NCI-H524 treated with DMSO at 0.1 percent for 48 hours (cell line): ENCODE measurements around the gene KCNK18.
"Not testable (repeated sequence)": the region's sequence is repeated elsewhere in the genome, so short reads cannot be mapped to it uniquely, and the experiment has no call there.

Experiments
- DNase-seq: peaks from one replicate; lab custom pipeline; 2025; lab: John Stamatoyannopoulos, UW

Gene KCNK18

DNA sequence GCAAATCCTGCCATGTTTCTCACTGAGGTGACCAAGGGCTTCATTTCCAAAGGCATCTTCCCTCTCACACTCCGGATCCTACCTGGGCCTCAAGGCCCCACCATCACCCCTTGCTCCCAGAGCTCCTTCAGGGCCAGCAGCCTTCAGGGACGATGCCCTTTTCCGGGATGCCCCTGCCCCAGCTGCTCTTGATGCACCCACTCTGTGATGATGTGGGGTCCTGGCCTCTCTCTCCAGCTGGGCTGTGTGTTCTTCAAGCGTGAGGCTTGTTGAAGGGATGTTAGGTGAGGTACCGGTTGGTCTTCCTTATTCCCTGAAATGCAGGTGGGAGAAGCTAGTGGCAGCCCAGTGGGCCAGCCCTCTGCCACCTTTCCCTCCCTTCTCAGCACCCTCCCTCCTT, 25.3 kb downstream of the KCNK18 start:
- no peak for DNase-seq

DNA sequence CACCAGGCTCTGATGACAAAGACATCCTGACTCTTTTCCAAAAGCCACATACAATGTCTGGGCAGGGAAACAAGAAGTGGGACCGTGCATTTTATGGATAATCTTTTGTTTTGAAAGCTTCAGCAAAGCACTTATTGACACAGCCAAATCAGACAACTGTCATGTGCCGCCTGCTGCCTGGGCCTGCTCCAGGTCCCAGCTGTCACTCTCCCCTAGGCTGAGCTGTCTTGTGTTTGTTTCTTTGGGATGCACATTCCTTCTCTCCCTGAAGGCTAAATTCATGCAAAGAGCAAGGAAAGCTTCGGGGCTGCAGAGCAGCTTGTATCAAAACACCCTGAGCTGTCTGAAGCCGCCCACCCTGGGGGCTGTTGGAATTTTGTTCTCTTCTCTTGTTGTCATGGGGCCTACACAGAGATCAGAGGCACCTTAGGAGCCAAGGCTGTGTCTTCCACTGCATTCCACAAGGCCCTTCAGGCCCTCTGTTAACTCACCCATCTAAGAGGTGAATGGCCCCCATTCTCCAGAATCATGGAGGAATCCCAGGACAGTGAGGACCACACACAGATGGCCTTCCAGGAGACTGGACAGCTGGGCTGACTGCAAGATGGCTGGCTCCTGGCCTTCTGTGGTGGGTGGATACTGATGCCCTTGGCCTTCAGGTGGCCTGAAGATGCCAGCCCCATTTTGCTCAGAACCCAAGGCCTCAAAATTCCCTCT, 25.8 kb downstream of the KCNK18 start:
- no peak for DNase-seq

DNA sequence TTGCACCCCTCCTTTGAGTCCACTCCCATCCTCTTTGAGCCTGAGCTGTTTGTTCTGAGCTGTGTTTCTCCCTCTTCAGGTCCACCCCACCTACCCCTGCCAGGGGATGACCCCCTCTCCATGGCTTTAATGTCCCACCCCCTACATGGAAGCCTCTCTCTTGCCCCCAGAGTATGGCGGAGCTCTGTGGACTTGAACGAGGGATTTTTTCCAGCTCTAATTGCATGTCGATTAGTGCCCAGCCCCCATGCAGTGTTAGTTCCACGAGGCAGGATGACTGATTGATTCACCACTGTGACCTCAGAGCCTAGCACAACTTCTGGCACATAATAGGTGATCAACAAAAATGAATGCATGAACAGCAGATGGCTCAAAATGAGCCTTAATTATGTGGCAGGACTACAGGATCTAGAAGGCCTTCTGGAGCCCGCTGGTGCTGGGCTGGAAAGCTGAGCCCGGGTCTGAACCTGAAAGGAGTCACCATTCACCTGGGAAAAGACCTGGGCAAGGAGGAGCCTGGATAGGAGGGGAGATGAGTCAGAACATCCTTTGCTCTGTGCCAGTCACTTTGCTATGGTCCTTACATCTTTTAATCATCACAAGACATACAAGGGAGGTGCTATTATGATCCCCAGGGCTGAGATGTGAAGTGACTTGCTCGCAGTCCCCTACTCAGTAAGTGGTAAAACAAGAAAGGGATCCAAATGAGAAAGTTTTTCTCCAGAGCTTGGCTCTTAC, 26.6 kb downstream of the KCNK18 start:
- no peak for DNase-seq

DNA sequence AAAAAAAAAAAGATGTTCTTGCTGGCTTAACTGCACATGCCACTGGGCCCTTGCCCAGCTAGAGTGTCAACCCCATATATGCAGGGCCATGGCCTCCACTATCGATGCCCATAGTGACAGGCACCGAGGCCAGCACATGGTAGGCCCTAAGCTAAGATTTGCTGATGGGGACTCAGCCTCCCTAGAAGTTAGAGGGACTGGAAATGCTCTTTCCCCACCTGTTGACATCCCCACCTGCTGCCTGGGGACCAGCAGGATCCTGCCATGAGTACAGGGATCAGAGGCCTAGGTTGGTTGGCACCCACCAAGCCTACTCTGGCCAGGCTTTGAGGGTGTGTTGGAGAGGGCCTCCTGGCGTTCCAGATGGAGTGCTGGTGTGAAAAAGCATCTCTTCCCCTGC, 27.6 kb downstream of the KCNK18 start:
- no peak for DNase-seq

DNA sequence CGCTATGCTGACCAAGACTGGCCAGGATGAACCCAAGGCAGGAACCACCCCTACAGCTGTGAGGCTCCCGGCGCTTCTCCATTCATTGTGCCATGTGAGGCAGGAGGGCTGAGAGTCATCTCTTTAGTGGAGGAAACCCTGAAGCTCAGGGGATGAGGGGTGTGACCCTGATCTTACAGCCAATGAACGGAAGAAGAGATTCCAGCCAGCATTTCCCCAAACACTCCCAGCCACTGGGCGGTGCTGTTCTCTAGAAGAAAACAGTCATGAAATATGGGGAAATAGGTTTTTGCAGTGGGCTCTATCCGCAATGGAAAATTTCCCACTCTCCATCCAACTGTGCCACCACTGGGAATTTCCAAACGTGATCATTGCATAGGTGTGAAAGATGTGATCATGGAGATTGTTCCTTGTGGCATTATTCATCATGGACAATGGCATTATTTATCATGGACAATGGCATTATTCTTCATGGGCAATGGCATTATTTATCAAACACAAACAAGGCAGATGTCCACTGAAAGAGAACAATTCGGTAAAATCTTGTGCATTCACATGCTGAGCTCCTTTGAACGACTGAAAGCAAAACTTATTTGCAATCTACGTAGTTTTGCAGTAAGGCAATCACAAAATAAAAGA, 29.6 kb downstream of the KCNK18 start:
- no peak for DNase-seq

DNA sequence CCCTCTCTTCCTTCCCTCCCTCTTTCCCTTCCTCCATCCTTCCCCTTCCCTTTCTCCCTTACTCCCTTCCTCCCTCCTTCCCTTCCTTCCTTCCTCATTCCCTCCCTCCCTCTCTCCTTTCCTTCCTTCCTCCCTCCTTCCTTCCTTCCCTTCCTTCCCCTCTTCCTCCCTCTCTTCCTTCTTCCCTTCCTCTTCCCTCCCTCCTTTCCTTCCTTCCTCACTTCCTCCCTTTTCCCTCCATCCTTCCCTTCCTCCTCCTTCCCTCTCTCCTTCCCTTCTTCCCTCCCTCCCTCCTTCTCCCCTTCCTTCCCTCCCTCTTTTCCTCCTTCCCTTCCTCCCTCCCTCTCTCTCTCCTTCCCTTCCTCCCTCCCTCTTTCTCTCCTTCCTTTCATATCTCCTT, 30.9 kb downstream of the KCNK18 start:
- no peak for DNase-seq

DNA sequence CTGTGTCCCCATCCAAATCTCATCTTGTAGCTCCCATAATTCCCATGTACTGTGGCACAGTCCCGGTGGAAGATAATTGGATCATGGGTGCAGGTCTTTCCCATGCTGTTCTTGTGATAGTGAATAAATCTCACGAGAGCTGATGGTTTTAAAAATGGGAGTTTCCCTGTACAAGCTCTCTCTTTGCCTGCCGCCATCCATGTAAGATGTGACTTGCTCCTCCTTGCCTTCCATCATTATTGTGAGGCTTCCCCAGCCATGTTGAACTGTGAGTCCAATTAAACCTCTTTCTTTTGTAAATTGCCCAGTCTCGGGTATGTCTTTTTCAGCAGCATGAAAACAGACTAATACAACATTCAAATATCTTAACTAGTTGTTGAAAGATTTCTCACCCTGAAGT, 32.8 kb downstream of the KCNK18 start:
- DNase-seq, result not testable (repeated sequence)

DNA sequence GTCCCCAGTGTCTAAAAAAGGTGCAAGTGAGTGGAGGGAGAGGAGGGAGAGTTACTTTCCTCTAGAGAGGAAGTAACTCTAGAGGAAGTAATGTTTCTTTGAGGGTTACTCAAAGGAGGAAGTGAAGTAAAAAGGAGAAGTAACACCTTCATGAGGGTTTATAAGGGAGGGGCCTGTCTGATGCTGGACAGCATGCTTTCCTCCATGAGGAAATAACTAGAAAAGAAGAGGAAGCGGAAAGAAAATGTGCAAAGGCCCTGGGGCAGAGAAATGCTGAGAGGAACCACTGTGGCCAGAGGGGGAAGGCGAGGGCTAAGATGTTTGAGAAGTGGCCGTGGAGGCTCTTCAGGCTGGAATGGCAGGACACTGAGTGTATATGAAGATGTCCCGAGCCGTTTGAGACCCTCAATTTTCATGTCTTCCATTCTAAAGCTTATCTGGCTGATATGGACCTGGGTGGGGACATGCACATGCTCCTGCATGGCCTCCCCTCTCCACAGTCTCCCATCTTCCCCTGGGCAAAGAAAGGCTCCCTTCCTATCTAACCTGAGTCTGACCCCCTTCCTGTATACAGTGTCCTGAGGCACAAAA, 40.2 kb downstream of the KCNK18 start:
- DNase-seq, result no peak

DNA sequence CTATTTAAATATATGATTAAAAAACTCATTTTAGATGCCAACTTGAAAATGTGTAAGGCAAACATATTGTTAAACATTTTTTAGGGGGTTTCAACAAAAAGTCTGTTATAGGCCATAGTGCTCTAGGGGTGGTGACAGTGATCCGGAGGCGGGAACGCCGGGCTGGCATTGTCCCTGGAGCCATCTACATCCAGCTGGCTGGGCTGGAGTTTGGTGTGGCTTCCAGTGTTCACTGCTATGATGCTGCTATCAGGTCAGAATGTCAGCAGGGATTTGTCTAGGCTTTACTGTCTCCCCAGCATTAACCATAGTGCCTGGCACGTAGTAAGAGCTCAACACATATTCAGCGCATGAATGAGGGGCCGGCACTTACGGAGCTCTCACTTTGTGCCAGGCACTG, 41.8 kb downstream of the KCNK18 start:
- DNase-seq, result no peak

DNA sequence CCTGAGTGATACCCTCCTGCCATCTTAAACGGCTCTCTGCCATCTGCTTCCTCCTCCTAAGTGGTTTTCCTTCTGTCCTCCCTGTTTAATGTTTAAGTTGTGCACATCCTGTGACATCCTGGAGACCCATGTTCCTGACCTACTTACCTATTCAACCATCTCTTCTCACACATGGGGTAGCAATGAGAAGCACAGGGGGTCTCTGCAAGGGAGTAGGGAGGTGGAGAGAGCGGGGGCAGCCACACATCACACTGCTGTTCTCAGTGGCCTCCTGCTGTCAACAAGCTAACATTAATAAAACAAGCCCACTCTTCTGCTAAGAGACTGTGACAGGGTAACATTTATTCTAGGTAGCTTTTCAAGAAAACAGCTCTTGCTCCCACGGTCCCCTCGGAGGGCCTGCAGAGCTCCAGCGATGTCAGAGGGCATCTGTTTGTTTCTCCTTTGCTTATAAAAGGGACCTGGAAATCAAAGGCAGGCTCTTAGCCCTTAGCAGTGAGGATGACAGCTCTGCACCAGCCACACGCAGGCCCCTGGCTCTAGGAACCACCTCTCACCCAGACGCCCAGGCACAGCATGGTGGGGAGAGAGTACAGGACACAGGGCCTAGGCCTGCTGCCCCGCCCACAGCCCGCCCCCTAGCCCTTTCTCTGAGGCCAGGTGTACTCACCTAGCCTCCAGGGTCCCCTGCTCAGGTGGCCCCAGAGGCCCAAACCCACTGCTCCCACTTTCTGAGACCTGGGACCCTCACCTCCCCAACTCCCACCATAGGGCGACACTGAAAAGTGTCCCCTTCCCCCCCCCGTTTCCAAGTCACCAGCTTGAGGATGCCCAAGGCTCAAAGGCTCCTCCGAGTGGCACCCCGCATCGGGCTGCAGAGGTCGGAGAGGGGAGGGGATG, 42.7 kb downstream of the KCNK18 start:
- DNase-seq, result peak; percentile 39

DNA sequence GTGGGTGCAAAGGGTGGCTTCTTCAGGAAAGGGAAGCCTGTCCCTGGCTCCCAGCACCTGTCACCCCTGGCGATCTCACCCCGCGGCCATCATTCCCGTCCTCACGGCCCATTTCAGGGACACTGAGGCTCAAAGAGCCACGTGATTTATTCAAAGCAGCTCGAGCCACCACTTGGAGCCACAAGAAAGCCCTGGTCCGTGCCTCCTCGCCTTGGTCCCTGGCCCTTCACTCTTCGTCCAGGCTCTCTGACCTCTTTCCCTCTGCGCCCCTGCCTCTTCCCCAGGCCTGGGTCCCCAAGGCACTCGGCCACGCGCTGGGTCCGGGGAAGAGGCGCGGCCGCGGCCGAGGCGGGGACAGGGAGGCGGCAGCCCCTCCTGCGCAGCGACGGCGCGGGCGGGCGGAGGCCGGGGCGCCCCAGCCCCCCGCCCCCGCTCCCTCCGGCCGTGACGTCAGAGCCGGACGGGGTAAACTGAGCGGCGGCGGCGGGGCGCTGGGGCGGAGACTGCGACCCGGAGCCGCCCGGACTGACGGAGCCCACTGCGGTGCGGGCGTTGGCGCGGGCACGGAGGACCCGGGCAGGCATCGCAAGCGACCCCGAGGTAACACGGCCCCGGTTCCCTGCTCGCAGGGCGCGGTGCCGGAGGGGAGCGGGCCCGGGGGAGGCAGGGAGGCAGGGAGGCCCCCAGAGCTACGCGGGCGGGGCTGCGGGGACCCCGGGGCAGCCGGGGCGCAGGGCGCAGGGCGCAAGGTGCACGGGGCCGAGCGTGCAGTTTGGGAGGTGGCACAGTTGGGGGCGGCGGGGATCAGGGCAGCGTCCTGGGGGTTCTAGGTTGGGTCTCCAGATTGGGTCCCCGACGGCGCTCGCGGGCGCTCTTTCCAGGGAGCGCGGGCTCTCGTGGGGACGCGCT, 43.6 kb downstream of the KCNK18 start, which contains the start of gene SLC18A2:
Gene SLC18A2, plus strand, starts transcription at position 494 of the 909 bp plus-strand sequence. CDS start 580 bp downstream, outside the sequence.
- DNase-seq, result no peak

DNA sequence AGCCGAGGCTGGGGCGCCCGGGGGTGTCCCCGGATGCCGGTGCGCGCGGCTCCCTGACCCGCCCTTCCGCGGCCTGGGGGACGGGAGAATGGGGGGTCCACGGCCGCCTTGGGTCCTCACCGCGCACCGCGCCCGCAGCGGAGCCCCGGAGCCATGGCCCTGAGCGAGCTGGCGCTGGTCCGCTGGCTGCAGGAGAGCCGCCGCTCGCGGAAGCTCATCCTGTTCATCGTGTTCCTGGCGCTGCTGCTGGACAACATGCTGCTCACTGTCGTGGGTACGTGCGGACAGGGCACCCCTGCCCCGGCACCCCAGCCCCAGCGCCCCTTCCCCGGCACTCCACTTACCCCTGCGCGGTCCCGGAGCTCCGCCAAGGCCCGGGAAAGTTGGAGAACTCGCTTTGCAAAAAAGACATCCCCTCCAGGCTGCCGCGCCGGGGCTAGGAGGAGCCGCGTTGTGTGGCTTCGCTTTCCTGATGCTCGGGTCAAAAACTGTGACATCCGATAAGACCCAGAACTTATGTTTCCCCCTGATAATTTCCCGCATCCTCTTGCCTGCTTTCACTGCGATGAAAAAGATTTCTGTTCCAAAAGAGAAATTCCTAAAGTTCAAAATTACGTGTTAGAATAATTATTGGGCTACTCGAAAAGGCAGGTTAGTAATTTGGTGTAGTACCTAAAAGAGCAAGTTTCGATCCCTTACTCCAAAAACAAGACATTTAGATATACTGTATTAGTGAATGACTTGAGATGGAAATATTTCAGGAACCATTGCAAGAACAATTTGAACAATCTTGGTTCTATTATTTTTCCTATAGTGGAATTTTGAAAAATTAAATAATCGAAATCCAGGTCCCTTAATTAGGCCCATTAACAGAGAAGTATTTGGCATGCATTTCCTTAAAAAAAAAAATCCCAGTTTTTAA, 44.5 kb downstream of the KCNK18 start:
- no peak for DNase-seq

DNA sequence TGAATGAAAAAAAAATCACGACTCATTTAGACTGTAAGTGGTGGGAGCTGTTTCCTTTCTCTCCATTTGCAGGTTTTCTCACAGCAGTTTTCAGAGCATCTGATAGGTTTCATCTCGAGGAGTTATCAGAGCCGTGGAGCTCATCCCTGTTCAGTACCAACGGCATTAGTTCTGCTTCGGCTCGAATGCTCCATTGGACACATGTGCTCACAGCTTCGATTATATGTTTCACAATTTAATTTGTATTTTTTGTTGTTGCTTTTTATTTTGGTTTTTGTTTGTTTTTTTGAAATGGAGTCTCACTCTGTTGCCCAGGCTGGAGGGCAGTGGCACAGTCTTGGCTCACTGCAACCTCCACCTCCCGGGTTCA, 45.2 kb downstream of the KCNK18 start:
- DNase-seq, result no peak

DNA sequence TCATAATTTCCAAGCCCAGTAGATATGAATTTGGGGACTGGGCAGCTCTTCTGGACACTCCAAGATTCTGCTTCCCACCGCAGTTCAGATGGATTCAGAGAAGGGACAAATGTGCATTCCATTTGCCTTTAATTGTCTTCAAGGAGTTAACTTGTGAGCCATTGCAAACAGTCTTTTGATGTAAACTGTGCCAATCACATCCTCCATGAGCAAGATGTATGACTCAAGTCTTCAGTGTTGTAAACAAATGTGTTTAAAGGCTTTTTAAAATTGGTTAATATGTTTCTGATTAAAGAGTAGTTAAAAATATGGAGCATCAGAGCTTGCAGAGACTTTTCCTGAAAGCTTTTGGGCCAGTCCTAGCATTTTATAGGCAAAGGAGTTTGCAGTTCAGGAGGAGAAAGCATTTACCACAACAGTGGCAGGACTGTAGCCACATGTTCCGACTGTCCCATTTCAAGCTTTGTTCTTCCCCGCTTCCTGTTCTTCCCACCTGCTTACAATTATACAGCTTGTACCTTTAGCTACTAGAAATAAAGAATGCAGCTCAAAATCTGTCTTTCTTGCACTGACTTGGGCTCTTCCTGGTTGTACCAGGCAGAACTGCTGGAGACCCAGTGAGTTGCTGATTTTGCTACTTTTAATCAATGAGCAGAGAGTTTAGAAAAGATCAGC, 49.8 kb downstream of the KCNK18 start:
- DNase-seq, result no peak

DNA sequence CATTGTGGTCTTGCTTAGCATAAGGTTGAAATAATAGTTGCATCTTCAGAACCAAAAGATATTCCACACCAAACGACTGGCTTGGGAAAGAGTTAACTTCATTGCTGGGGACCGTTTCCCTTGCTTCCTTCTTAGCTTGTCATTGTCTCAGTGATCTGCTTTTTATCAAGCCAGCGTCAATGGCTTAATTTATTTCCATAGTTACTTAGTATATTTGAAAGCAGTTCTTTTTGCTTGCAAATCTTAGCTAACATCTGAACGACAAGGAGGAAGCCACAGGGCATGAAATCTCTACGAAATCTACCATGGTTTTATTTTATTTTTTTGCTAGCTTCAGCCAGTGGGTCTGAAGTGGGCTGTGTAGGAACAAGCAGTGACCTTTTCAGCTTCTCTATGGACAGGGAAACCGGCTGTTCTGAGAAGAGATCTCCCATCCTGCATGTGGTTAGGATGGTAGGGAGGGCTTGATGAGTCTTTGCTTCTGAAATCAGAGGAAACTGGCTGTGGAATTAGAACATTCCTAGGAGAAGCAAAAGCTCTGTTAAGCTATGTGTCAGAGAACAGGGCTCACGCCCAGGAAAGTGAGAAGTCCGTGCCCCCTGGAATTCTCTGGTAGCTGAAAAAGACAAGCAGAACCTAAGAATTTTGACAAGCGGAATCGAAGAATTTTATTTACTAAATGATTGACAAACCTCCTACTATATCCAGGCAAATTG, 51.6 kb downstream of the KCNK18 start:
- DNase-seq, result no peak

DNA sequence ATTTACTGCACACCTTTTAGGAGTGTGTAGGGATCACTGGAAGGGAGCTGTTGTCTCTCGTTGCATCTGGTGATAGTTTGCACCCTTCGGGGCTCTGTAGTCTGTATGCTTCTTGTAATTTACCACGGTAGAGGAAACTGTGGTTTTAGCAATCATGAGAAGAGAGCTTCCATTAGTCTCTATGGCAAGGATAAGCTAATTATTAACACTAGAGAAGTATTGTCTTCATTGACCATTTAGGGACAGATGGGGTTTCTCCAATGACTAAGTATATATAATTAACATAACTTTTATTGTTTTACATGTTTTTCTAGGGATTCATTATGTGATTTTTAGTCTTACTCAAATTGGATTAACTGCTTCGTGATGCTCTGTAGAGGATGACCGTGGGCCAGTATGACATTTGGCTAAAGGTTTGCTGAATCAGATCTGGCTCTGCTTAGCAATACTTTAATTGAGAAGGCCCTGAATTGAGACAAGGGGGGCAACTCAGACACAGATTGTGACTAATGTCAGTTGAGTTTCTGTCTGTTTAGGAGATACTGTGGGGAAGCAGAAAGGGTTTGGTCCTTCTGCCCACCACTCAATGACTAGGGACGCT, 52.3 kb downstream of the KCNK18 start:
- no peak for DNase-seq

DNA sequence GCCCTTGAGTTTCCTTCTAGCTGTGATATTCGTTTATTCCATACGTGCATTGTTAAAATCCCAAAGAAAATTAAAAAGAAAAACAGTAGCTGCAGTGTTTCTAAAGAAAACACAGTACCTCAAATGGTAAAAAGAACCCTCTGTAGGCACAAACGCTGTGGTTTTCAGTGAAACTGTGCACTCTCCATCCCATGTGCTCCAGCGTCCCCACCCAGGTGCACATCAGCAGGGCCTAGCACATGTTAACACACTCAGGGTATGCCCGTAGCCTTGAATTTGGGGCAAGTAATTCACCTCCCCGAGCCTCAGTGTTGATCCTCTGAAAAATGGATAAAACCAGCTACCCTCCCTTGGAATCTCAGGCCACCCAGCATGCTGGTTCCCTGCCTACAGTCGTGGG, 53.1 kb downstream of the KCNK18 start:
- no peak for DNase-seq

DNA sequence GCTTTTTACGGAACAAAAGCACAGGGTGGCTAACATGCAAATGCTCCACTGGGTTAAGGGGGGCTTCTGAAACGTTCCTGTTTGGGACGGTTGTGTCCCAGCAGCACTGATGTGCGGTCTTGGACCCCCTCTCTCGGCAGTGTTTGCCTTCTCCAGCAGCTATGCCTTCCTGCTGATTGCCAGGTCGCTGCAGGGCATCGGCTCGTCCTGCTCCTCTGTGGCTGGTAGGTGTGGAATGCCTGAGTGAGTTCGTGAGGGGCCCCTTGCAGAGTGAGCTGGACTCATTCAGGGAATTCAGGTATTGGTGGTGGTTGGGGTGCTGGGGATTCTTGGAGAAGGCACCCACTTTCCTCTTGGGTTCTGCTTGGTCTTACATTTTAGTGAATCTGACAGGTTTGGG, 56.6 kb downstream of the KCNK18 start:
- DNase-seq, result no peak
